ENCODE measurements around the gene DPH2.

Gene DPH2

GRCh38 chr1:43981135-43981491 lies 11.3 kb downstream of the DPH2 start:
- no peaks in the 10 kb centered on the region for H3K9me3 ChIP-seq (ENCODE audit: control insufficient read depth, low read depth, low read length)
- no peak overlapping the region for H3K4me3 ChIP-seq (ENCODE audit: low read length)
- H3K4me1 ChIP-seq (ENCODE audit: control insufficient read depth, low read depth, low read length): peaks cover 4% of the 10 kb centered on the region
- H3K27me3 ChIP-seq (ENCODE audit: control insufficient read depth, insufficient read depth, low read length): no peaks in the 10 kb centered on the region
- H3K27ac ChIP-seq (ENCODE audit: low read length): no peak overlapping the region
- peaks cover 17% of the 10 kb centered on the region for H3K36me3 ChIP-seq (ENCODE audit: control insufficient read depth, low read depth, low read length)
- no peak overlapping the region for H3K9ac ChIP-seq (ENCODE audit: low read length)

GRCh38 chr1:43981636-43982035 lies 11.8 kb downstream of the DPH2 start:
- Histone ChIP-seq H3K27ac (ENCODE audit: low read length) (no peak overlapping the region), H3K9ac (ENCODE audit: low read length) (no peak overlapping the region), H3K4me1 (ENCODE audit: control insufficient read depth, low read depth, low read length) (peaks cover 4% of the 10 kb centered on the region), H3K9me3 (ENCODE audit: control insufficient read depth, low read depth, low read length) (no peaks in the 10 kb centered on the region), H3K4me3 (ENCODE audit: low read length) (no peak overlapping the region), H3K27me3 (ENCODE audit: control insufficient read depth, insufficient read depth, low read length) (no peaks in the 10 kb centered on the region), H3K36me3 (ENCODE audit: control insufficient read depth, low read depth, low read length) (peaks cover 13% of the 10 kb centered on the region)

GRCh38 chr1:43982241-43982640 lies 12.4 kb downstream of the DPH2 start:
- Histone ChIP-seq H3K27ac (ENCODE audit: low read length) (no peak overlapping the region), H3K4me3 (ENCODE audit: low read length) (no peak overlapping the region), H3K27me3 (ENCODE audit: control insufficient read depth, insufficient read depth, low read length) (no peaks in the 10 kb centered on the region), H3K9me3 (ENCODE audit: control insufficient read depth, low read depth, low read length) (no peaks in the 10 kb centered on the region), H3K4me1 (ENCODE audit: control insufficient read depth, low read depth, low read length) (peaks cover 4% of the 10 kb centered on the region), H3K9ac (ENCODE audit: low read length) (no peak overlapping the region), H3K36me3 (ENCODE audit: control insufficient read depth, low read depth, low read length) (peaks cover 11% of the 10 kb centered on the region)

GRCh38 chr1:43982808-43983207 lies 13.0 kb downstream of the DPH2 start:
- peaks cover 6% of the 10 kb centered on the region for H3K36me3 ChIP-seq (ENCODE audit: control insufficient read depth, low read depth, low read length)
- H3K27me3 ChIP-seq (ENCODE audit: control insufficient read depth, insufficient read depth, low read length): no peaks in the 10 kb centered on the region
- no peak overlapping the region for H3K9ac ChIP-seq (ENCODE audit: low read length)
- no peaks in the 10 kb centered on the region for H3K9me3 ChIP-seq (ENCODE audit: control insufficient read depth, low read depth, low read length)
- H3K27ac ChIP-seq (ENCODE audit: low read length): no peak overlapping the region
- H3K4me3 ChIP-seq (ENCODE audit: low read length): no peak overlapping the region
- peaks cover 4% of the 10 kb centered on the region for H3K4me1 ChIP-seq (ENCODE audit: control insufficient read depth, low read depth, low read length)

- Histone ChIP-seq H3K27me3 (ENCODE audit: control insufficient read depth, insufficient read depth, low read length) (no peaks in the 10 kb centered on the region), H3K4me1 (ENCODE audit: control insufficient read depth, low read depth, low read length) (peaks cover 4% of the 10 kb centered on the region), H3K4me3 (ENCODE audit: low read length) (no peak overlapping the region), H3K36me3 (ENCODE audit: control insufficient read depth, low read depth, low read length) (peaks cover 4% of the 10 kb centered on the region), H3K9me3 (ENCODE audit: control insufficient read depth, low read depth, low read length) (no peaks in the 10 kb centered on the region), H3K9ac (ENCODE audit: low read length) (no peak overlapping the region), H3K27ac (ENCODE audit: low read length) (no peak overlapping the region)
Observed at GRCh38 chr1:43983253-43983899, 13.6 kb downstream of the DPH2 start.

GRCh38 chr1:43984855-43985254 lies 15.0 kb downstream of the DPH2 start:
- Histone ChIP-seq H3K9ac (ENCODE audit: low read length) (no peak overlapping the region), H3K27me3 (ENCODE audit: control insufficient read depth, insufficient read depth, low read length) (no peaks in the 10 kb centered on the region), H3K36me3 (ENCODE audit: control insufficient read depth, low read depth, low read length) (peaks cover 4% of the 10 kb centered on the region), H3K4me1 (ENCODE audit: control insufficient read depth, low read depth, low read length) (peaks cover 3% of the 10 kb centered on the region), H3K9me3 (ENCODE audit: control insufficient read depth, low read depth, low read length) (no peaks in the 10 kb centered on the region), H3K27ac (ENCODE audit: low read length) (no peak overlapping the region), H3K4me3 (ENCODE audit: low read length) (no peak overlapping the region)

GRCh38 chr1:43985984-43986595 lies 16.3 kb downstream of the DPH2 start:
- Histone ChIP-seq H3K9ac (ENCODE audit: low read length) (no peak overlapping the region), H3K4me1 (ENCODE audit: control insufficient read depth, low read depth, low read length) (peaks cover 5% of the 10 kb centered on the region), H3K4me3 (ENCODE audit: low read length) (no peak overlapping the region), H3K27me3 (ENCODE audit: control insufficient read depth, insufficient read depth, low read length) (no peaks in the 10 kb centered on the region), H3K36me3 (ENCODE audit: control insufficient read depth, low read depth, low read length) (peaks cover 4% of the 10 kb centered on the region), H3K27ac (ENCODE audit: low read length) (no peak overlapping the region), H3K9me3 (ENCODE audit: control insufficient read depth, low read depth, low read length) (no peaks in the 10 kb centered on the region)

GRCh38 chr1:43986712-43987111 lies 16.9 kb downstream of the DPH2 start:
- Histone ChIP-seq H3K9me3 (ENCODE audit: control insufficient read depth, low read depth, low read length) (no peaks in the 10 kb centered on the region), H3K9ac (ENCODE audit: low read length) (no peak overlapping the region), H3K27me3 (ENCODE audit: control insufficient read depth, insufficient read depth, low read length) (no peaks in the 10 kb centered on the region), H3K4me3 (ENCODE audit: low read length) (no peak overlapping the region), H3K4me1 (ENCODE audit: control insufficient read depth, low read depth, low read length) (peaks cover 5% of the 10 kb centered on the region), H3K36me3 (ENCODE audit: control insufficient read depth, low read depth, low read length) (peaks cover 4% of the 10 kb centered on the region), H3K27ac (ENCODE audit: low read length) (no peak overlapping the region)

GRCh38 chr1:43987159-43987902 lies 17.5 kb downstream of the DPH2 start:
- Histone ChIP-seq H3K9me3 (ENCODE audit: control insufficient read depth, low read depth, low read length) (no peaks in the 10 kb centered on the region), H3K9ac (ENCODE audit: low read length) (no peak overlapping the region), H3K36me3 (ENCODE audit: control insufficient read depth, low read depth, low read length) (peaks cover 4% of the 10 kb centered on the region), H3K27me3 (ENCODE audit: control insufficient read depth, insufficient read depth, low read length) (no peaks in the 10 kb centered on the region), H3K4me3 (ENCODE audit: low read length) (no peak overlapping the region), H3K27ac (ENCODE audit: low read length) (no peak overlapping the region), H3K4me1 (ENCODE audit: control insufficient read depth, low read depth, low read length) (peaks cover 5% of the 10 kb centered on the region)

- Histone ChIP-seq H3K4me1 (ENCODE audit: control insufficient read depth, low read depth, low read length) (peaks cover 9% of the 10 kb centered on the region), H3K4me3 (ENCODE audit: low read length) (peak overlapping the region; percentile 74), H3K9ac (ENCODE audit: low read length) (peak overlapping the region; percentile 5), H3K27ac (ENCODE audit: low read length) (no peak overlapping the region), H3K27me3 (ENCODE audit: control insufficient read depth, insufficient read depth, low read length) (no peaks in the 10 kb centered on the region), H3K9me3 (ENCODE audit: control insufficient read depth, low read depth, low read length) (no peaks in the 10 kb centered on the region), H3K36me3 (ENCODE audit: control insufficient read depth, low read depth, low read length) (no peaks in the 10 kb centered on the region)
Observed at GRCh38 chr1:43990271-43991199, 20.7 kb downstream of the DPH2 start.

- Histone ChIP-seq H3K36me3 (ENCODE audit: control insufficient read depth, low read depth, low read length) (no peaks in the 10 kb centered on the region), H3K9me3 (ENCODE audit: control insufficient read depth, low read depth, low read length) (no peaks in the 10 kb centered on the region), H3K27me3 (ENCODE audit: control insufficient read depth, insufficient read depth, low read length) (no peaks in the 10 kb centered on the region), H3K27ac (ENCODE audit: low read length) (no peak overlapping the region), H3K4me1 (ENCODE audit: control insufficient read depth, low read depth, low read length) (peaks cover 9% of the 10 kb centered on the region), H3K9ac (ENCODE audit: low read length) (peak overlapping the region; percentile 5), H3K4me3 (ENCODE audit: low read length) (peak overlapping the region; percentile 74)
Observed at GRCh38 chr1:43991200-43991475, 21.3 kb downstream of the DPH2 start.

Measured in iPS-18a (cell line).